Measurements from ENCODE around the gene HOXA4. TPM values are rescaled to one million over a fixed set of nuclear protein-coding genes. Genes with fewer than 3 reads are reported as not detected.

HOXA4 gene
- total RNA-seq, 4 donors from 2014 or later, result 0.56 to 2.1 (median 1.3) TPM

DNA sequence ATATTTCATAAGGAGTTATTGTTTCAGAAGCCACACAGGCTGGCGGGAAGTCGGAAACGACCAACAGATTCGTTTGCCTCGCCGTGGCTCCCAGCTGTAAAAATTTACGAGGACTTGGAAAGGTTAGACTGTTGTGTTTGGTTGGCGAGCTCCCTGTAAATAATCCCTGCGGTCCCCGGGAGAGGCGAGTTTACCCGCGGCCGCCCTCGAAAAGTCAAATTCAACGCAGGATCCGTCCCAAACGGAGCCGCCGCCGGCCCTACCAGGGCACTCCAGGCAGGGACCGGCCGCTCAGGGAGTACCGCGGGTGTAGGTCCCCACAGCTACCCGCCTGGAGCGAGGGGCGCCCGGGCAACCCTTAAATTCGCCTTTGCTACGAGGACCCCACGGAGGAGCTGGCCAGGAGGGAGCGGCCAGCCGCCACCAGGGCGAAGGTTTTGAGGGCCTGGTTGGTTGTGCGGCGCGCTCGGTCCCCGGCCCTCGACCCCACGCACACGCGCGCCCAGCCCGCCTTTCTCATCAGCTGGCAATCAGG, 35.5 kb upstream of the HOXA4 start:
- TF ChIP-seq, protein P1, sequence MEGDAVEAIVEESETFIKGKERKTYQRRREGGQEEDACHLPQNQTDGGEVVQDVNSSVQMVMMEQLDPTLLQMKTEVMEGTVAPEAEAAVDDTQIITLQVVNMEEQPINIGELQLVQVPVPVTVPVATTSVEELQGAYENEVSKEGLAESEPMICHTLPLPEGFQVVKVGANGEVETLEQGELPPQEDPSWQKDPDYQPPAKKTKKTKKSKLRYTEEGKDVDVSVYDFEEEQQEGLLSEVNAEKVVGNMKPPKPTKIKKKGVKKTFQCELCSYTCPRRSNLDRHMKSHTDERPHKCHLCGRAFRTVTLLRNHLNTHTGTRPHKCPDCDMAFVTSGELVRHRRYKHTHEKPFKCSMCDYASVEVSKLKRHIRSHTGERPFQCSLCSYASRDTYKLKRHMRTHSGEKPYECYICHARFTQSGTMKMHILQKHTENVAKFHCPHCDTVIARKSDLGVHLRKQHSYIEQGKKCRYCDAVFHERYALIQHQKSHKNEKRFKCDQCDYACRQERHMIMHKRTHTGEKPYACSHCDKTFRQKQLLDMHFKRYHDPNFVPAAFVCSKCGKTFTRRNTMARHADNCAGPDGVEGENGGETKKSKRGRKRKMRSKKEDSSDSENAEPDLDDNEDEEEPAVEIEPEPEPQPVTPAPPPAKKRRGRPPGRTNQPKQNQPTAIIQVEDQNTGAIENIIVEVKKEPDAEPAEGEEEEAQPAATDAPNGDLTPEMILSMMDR (IDR thresholded peaks at IDR 0.05), result no peak
- no peak for TF ChIP-seq POLR2A (IDR thresholded peaks at IDR 0.05)
- WGBS, 2 donors, result 11 to 16% methylated on average over 8 to 44 of the region's 46 CpGs
- Histone ChIP-seq H3K4me1 (peaks cover 5 to 31% of the 10 kb centered on the region in 2 donors), H3K27ac (no peak overlapping the region), H3K36me3 (no peaks in the 10 kb centered on the region), H3K9me3 (no peaks in the 10 kb centered on the region), H3K27me3 (peaks cover 81% of the 10 kb centered on the region), H3K4me3 (replicated peaks in 1 of 3) (no peak overlapping the region)
- intact Hi-C loops (cut with DNase I), result loop anchor here (10.0 kb wide), 1 partner anchor 1311 kb away; no protein-coding TSS in a partner anchor
- no peak for DNase-seq

- intact Hi-C loops (cut with DNase I), result loop anchor here (10.0 kb wide), 1 partner anchor 1311 kb away; no protein-coding TSS in a partner anchor
- Histone ChIP-seq H3K27ac (no peak within 1 kb of the TSS), H3K4me3 (replicated peaks in 1 of 3) (no peak within 1 kb of the TSS), H3K36me3 (no peaks in the 10 kb centered on the region), H3K9me3 (no peaks in the 10 kb centered on the region), H3K4me1 (peaks cover 10 to 36% of the 10 kb centered on the region in 2 donors), H3K27me3 (peaks cover 76% of the 10 kb centered on the region)
- 12% methylated on average over 31 to 37 of the region's 82 CpGs for WGBS, 2 donors
- TF ChIP-seq, protein P1 (IDR thresholded peaks at IDR 0.05), result no peak
- no peak for TF ChIP-seq POLR2A (IDR thresholded peaks at IDR 0.05)
- peak in 1 of 2 donors; percentile 31 for DNase-seq
Measured at GRCh38 chr7:27165089-27165995, 34.8 kb upstream of the HOXA4 start, which contains the start of gene HOXA9. Gene HOXA9 (minus strand): TSS chr7:27165537. CDS start chr7:27165457, 80 bp downstream.

GRCh38 chr7:27164367-27165088, 34.0 kb upstream of the HOXA4 start:
- H3K36me3 ChIP-seq, result no peaks in the 10 kb centered on the region
- TF ChIP-seq, protein P1 (IDR thresholded peaks at IDR 0.05), result no peak
- no peak for TF ChIP-seq POLR2A (IDR thresholded peaks at IDR 0.05)
- no peak for DNase-seq
- no peak overlapping the region for H3K4me3 ChIP-seq (replicated peaks in 1 of 3)
- H3K9me3 ChIP-seq, result no peaks in the 10 kb centered on the region
- peaks cover 75% of the 10 kb centered on the region for H3K27me3 ChIP-seq
- H3K27ac ChIP-seq, result no peak overlapping the region
- intact Hi-C loops (cut with DNase I), result loop anchor here (5.0 to 10.0 kb wide), 2 partner anchors 787 to 1310 kb away; no protein-coding TSS in a partner anchor
- H3K4me1 ChIP-seq, result peaks cover 12 to 31% of the 10 kb centered on the region in 2 donors
- 6 to 9% methylated on average over 13 to 25 of the region's 47 CpGs for WGBS, 2 donors

GRCh38 chr7:27164045-27164366, 33.4 kb upstream of the HOXA4 start:
- H3K36me3 ChIP-seq, result no peaks in the 10 kb centered on the region
- intact Hi-C loops (cut with DNase I), result loop anchor here (5.0 to 10.0 kb wide), 2 partner anchors 787 to 1309 kb away; no protein-coding TSS in a partner anchor
- DNase-seq, result no peak
- H3K27ac ChIP-seq, result no peak overlapping the region
- no peak overlapping the region for H3K4me3 ChIP-seq (replicated peaks in 1 of 3)
- H3K4me1 ChIP-seq, result peaks cover 12 to 29% of the 10 kb centered on the region in 2 donors
- peaks cover 74% of the 10 kb centered on the region for H3K27me3 ChIP-seq
- WGBS, 2 donors, result 22 to 38% methylated on average over 12 of the region's 12 CpGs
- H3K9me3 ChIP-seq, result no peaks in the 10 kb centered on the region
- no peak for TF ChIP-seq POLR2A (IDR thresholded peaks at IDR 0.05)
- TF ChIP-seq, protein P1 (IDR thresholded peaks at IDR 0.05), result no peak
